Measurements from ENCODE around the gene COL6A1.

DNA sequence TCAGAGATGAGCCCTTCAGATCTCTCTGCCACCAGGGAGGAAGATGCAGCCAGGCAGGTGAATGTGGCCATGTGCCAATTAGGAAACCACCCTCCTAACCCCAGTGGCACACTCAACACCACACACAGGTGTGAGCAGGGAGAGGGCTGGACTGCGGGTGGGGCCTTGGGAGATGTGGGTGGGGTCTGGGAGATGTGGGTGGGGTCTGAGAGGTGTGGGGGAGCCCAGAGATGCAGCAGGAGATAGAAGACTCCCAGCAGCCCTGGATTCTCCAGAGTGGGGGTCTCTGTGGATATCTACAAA, 43.2 kb upstream of the COL6A1 start:
- TF ChIP-seq CTCF (IDR thresholded peaks at IDR 0.05; ENCODE audit: low read length): no peak
- TF ChIP-seq EZH2 (IDR thresholded peaks at IDR 0.05; ENCODE audit: borderline replicate concordance, low read length): no peak
